GM23338 (cell line): ENCODE measurements around the gene TMEM269. TPM values are rescaled to one million over a fixed set of nuclear protein-coding genes. Genes with fewer than 3 reads are reported as not detected.
A peak's percentile ranks its signal among the peaks of the same experiment; 100 is the strongest.

Experiments
- ATAC-seq: fragments of 200-7000 bp; cut with Tn5 transposase; 3 replicates; pipeline ENCODE4 v1.9.1; 2020
- DNase-seq: peaks from one replicate; pipeline ENCODE4 v3.0.0-alpha.2; 2015; ENCODE audit warnings: low spot score
- H2AFZ ChIP-seq: fragments of 200-600 bp; sonication (generic); 2 replicates; pipeline ENCODE4 v1.8.0; 2016; ENCODE audit warnings: antibody characterized with exemption, mild to moderate bottlenecking, moderate library complexity
- H3F3A ChIP-seq: fragments of 200-600 bp; sonication (generic); replicated peaks from 2 replicates; pipeline ENCODE4 v1.8.0; 2017; ENCODE audit warnings: antibody characterized with exemption, mixed run types, low read depth
- H3K27ac ChIP-seq: fragments of 200-600 bp; sonication (generic); 2 replicates; pipeline ENCODE4 v1.6.1; 2016; ENCODE audit warnings: low read depth
- H3K27me3 ChIP-seq: fragments of 200-600 bp; sonication (generic); 2 replicates; pipeline ENCODE4 v1.8.0; 2016; ENCODE audit warnings: mild to moderate bottlenecking, mixed run types, moderate library complexity; ENCODE audit not compliant: insufficient read depth
- H3K36me3 ChIP-seq: fragments of 200-600 bp; sonication (generic); 2 replicates; pipeline ENCODE4 v1.8.0; 2016; ENCODE audit warnings: mild to moderate bottlenecking; ENCODE audit not compliant: insufficient read depth
- H3K4me1 ChIP-seq: fragments of 200-600 bp; sonication (generic); 2 replicates; pipeline ENCODE4 v1.8.0; 2016; ENCODE audit warnings: mild to moderate bottlenecking, moderate library complexity; ENCODE audit not compliant: insufficient read depth
- H3K4me2 ChIP-seq: fragments of 200-600 bp; sonication (generic); 2 replicates; pipeline ENCODE4 v1.7.1; 2017; ENCODE audit warnings: mixed run types
- H3K4me3 ChIP-seq: fragments of 200-600 bp; sonication (generic); 2 replicates; pipeline ENCODE4 v1.6.1; 2016; ENCODE audit warnings: mixed run types
- H3K79me2 ChIP-seq: fragments of 200-600 bp; sonication (generic); replicated peaks from 2 replicates; pipeline ENCODE4 v1.8.0; 2017; ENCODE audit warnings: mild to moderate bottlenecking; ENCODE audit not compliant: insufficient read depth
- H3K9me2 ChIP-seq: fragments of 200-600 bp; sonication (generic); 2 replicates; pipeline ENCODE4 v1.8.0; 2017; ENCODE audit not compliant: insufficient read depth
- H4K20me1 ChIP-seq: fragments of 200-600 bp; sonication (generic); replicated peaks from 2 replicates; pipeline ENCODE4 v1.8.0; 2017; ENCODE audit warnings: mild to moderate bottlenecking; ENCODE audit not compliant: insufficient read depth
- H3K27ac Mint-ChIP-seq: 2 replicates; pipeline ENCODE4 v1.8.0; 2020; ENCODE audit warnings: inconsistent platforms, mild to moderate bottlenecking, moderate library complexity, mixed read lengths
- H3K27me3 Mint-ChIP-seq: 3 replicates; pipeline ENCODE4 v1.8.0; 2022; ENCODE audit warnings: low read depth, mild to moderate bottlenecking, moderate library complexity, mixed read lengths, inconsistent platforms; ENCODE audit not compliant: insufficient read depth, poor library complexity
- H3K36me3 Mint-ChIP-seq: 3 replicates; pipeline ENCODE4 v1.8.0; 2021; ENCODE audit warnings: low read depth, mild to moderate bottlenecking, inconsistent platforms, moderate library complexity, mixed read lengths
- H3K4me1 Mint-ChIP-seq: 3 replicates; pipeline ENCODE4 v1.8.0; 2020; ENCODE audit warnings: mild to moderate bottlenecking, inconsistent platforms, mixed read lengths
- H3K4me3 Mint-ChIP-seq: 3 replicates; pipeline ENCODE4 v1.8.0; 2021; ENCODE audit warnings: moderate library complexity, mild to moderate bottlenecking, inconsistent platforms, mixed read lengths
- H3K9me3 Mint-ChIP-seq: 3 replicates; pipeline ENCODE4 v1.8.0; 2020; ENCODE audit warnings: moderate library complexity, mild to moderate bottlenecking, inconsistent platforms, mixed read lengths
- CREB1 ChIP-seq: fragments of 250-450 bp; sonication (Bioruptor Pico); IDR thresholded peaks from 2 replicates; pipeline ENCODE4 v1.5.0; 2020; ENCODE audit warnings: low read depth, mild to moderate bottlenecking, moderate library complexity
- EZH2 ChIP-seq: fragments of 200-600 bp; sonication (generic); IDR thresholded peaks from one replicate; pipeline ENCODE4 v1.8.0; 2017; ENCODE audit warnings: antibody characterized with exemption, mild to moderate bottlenecking, low read depth; ENCODE audit not compliant: unreplicated experiment
- EZH2phosphoT487 ChIP-seq: fragments of 200-600 bp; sonication (generic); IDR thresholded peaks from one replicate; pipeline ENCODE4 v1.8.1; 2018; ENCODE audit warnings: antibody characterized with exemption; ENCODE audit not compliant: unreplicated experiment
- JUNB ChIP-seq: IDR thresholded peaks from one replicate; pipeline ENCODE4 v1.6.1; 2016; ENCODE audit warnings: antibody characterized with exemption; ENCODE audit not compliant: unreplicated experiment
- NANOG ChIP-seq: IDR thresholded peaks from 2 replicates; pipeline ENCODE4 v1.6.1; 2016; ENCODE audit warnings: antibody characterized with exemption, borderline replicate concordance
- POLR2AphosphoS5 ChIP-seq: IDR thresholded peaks from 2 replicates; pipeline ENCODE4 v1.6.1; 2016; ENCODE audit warnings: antibody characterized with exemption, low read depth
- STAT1 ChIP-seq: IDR thresholded peaks from one replicate; pipeline ENCODE4 v1.6.1; 2016; ENCODE audit warnings: antibody characterized with exemption; ENCODE audit not compliant: unreplicated experiment
- ZNF114 ChIP-seq: fragments of 250-450 bp; sonication (Bioruptor Pico); IDR thresholded peaks from 2 replicates; pipeline ENCODE4 v1.5.0; 2020; ENCODE audit warnings: mild to moderate bottlenecking, moderate library complexity
- ZNF331 ChIP-seq: fragments of 250-450 bp; sonication (Bioruptor Pico); IDR thresholded peaks from 2 replicates; pipeline ENCODE4 v1.5.0; 2020; ENCODE audit warnings: low read depth, mild to moderate bottlenecking, moderate library complexity
- polyA plus RNA-seq: library from polyadenylated mRNA; unstranded; fragments of >200 nt; fragmentation: Nextera tagmentation; extraction: Ambion mirVana; gene quantifications from 2 replicates; pipeline ENCODE4 v1.2.1, GENCODE V29; 2016
- total RNA-seq: library from RNA; depleted of rRNA; stranded (reverse); fragments of >200 nt; shearing (Covaris generic); gene quantifications from 2 replicates; pipeline ENCODE4 v1.2.3, GENCODE V29; 2014
- TF ChIP-seq, protein P1 (sequence below): fragments of 250-450 bp; sonication (Bioruptor Pico); IDR thresholded peaks from 2 replicates; pipeline ENCODE4 v1.5.0; 2020; ENCODE audit warnings: mild to moderate bottlenecking, moderate library complexity
- TF ChIP-seq, protein P2 (sequence below): IDR thresholded peaks from 2 replicates; pipeline ENCODE4 v1.6.1; 2016; ENCODE audit warnings: antibody characterized with exemption
- TF ChIP-seq, protein P3 (sequence below), 2 experiments: fragments of 200-600 bp in 1 of 2; sonication (generic) in 1 of 2; conservative IDR thresholded peaks; 2 replicates each; pipeline versions ENCODE4 v1.5.1 to v1.6.1; 2016 to 2017; ENCODE audit warnings: antibody characterized with exemption in 2 of 2, low read depth in 2 of 2, mild to moderate bottlenecking in 2 of 2, moderate library complexity in 1 of 2
- TF ChIP-seq, protein P4 (sequence below): IDR thresholded peaks from one replicate; pipeline ENCODE4 v1.6.1; 2018; ENCODE audit warnings: antibody characterized with exemption; ENCODE audit not compliant: unreplicated experiment

Gene TMEM269
- total and polyA plus RNA-seq, 2 experiments from 2014 or later, result 0.31 to 0.45 TPM

DNA sequence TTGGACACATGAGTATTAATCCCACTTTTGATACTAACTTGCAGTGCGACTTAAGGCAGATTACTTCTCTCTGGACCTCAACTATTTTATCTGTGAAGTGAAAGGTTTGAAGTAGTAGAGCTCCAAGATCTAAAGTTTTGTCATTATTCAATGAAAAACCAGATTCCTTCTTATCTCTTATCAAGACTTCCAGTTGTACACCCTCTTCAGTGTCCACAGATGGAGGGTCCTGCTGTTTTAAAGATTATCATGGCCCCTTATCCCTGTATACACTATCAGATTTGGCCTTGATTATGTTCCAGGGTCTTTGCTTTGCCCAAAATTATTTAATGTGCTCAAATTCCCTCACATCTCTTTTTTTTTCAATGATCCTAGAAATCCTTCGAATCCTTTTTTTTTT is 16.6 kb upstream of the TMEM269 start:
- Histone ChIP-seq H3K79me2 (peaks cover 75% of the 10 kb centered on the region), H3K27ac (no peak overlapping the region)

More for the DNA sequence above, 16.6 kb upstream of the TMEM269 start:
- peaks cover 14% of the 10 kb centered on the region for H3K4me1 Mint-ChIP-seq
- TF ChIP-seq STAT1 (no peak), EZH2 (no peak), NANOG (no peak), JUNB (no peak), ZNF331 (no peak), POLR2AphosphoS5 (no peak), EZH2phosphoT487 (no peak), ZNF114 (CRISPR knock-in tag) (no peak), CREB1 (CRISPR knock-in tag) (no peak)
- TF ChIP-seq, protein P1, sequence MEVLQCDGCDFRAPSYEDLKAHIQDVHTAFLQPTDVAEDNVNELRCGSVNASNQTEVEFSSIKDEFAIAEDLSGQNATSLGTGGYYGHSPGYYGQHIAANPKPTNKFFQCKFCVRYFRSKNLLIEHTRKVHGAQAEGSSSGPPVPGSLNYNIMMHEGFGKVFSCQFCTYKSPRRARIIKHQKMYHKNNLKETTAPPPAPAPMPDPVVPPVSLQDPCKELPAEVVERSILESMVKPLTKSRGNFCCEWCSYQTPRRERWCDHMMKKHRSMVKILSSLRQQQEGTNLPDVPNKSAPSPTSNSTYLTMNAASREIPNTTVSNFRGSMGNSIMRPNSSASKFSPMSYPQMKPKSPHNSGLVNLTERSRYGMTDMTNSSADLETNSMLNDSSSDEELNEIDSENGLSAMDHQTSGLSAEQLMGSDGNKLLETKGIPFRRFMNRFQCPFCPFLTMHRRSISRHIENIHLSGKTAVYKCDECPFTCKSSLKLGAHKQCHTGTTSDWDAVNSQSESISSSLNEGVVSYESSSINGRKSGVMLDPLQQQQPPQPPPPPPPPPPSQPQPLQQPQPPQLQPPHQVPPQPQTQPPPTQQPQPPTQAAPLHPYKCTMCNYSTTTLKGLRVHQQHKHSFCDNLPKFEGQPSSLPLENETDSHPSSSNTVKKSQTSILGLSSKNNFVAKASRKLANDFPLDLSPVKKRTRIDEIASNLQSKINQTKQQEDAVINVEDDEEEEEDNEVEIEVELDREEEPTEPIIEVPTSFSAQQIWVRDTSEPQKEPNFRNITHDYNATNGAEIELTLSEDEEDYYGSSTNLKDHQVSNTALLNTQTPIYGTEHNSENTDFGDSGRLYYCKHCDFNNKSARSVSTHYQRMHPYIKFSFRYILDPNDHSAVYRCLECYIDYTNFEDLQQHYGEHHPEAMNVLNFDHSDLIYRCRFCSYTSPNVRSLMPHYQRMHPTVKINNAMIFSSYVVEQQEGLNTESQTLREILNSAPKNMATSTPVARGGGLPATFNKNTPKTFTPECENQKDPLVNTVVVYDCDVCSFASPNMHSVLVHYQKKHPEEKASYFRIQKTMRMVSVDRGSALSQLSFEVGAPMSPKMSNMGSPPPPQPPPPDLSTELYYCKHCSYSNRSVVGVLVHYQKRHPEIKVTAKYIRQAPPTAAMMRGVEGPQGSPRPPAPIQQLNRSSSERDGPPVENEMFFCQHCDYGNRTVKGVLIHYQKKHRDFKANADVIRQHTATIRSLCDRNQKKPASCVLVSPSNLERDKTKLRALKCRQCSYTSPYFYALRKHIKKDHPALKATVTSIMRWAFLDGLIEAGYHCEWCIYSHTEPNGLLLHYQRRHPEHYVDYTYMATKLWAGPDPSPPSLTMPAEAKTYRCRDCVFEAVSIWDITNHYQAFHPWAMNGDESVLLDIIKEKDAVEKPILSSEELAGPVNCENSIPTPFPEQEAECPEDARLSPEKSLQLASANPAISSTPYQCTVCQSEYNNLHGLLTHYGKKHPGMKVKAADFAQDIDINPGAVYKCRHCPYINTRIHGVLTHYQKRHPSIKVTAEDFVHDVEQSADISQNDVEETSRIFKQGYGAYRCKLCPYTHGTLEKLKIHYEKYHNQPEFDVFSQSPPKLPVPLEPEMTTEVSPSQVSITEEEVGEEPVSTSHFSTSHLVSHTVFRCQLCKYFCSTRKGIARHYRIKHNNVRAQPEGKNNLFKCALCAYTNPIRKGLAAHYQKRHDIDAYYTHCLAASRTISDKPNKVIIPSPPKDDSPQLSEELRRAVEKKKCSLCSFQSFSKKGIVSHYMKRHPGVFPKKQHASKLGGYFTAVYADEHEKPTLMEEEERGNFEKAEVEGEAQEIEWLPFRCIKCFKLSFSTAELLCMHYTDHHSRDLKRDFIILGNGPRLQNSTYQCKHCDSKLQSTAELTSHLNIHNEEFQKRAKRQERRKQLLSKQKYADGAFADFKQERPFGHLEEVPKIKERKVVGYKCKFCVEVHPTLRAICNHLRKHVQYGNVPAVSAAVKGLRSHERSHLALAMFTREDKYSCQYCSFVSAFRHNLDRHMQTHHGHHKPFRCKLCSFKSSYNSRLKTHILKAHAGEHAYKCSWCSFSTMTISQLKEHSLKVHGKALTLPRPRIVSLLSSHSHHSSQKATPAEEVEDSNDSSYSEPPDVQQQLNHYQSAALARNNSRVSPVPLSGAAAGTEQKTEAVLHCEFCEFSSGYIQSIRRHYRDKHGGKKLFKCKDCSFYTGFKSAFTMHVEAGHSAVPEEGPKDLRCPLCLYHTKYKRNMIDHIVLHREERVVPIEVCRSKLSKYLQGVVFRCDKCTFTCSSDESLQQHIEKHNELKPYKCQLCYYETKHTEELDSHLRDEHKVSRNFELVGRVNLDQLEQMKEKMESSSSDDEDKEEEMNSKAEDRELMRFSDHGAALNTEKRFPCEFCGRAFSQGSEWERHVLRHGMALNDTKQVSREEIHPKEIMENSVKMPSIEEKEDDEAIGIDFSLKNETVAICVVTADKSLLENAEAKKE (CRISPR knock-in tag), result no peak
- TF ChIP-seq, protein P2, sequence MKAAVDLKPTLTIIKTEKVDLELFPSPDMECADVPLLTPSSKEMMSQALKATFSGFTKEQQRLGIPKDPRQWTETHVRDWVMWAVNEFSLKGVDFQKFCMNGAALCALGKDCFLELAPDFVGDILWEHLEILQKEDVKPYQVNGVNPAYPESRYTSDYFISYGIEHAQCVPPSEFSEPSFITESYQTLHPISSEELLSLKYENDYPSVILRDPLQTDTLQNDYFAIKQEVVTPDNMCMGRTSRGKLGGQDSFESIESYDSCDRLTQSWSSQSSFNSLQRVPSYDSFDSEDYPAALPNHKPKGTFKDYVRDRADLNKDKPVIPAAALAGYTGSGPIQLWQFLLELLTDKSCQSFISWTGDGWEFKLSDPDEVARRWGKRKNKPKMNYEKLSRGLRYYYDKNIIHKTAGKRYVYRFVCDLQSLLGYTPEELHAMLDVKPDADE, result no peak
- TF ChIP-seq, protein P3, sequence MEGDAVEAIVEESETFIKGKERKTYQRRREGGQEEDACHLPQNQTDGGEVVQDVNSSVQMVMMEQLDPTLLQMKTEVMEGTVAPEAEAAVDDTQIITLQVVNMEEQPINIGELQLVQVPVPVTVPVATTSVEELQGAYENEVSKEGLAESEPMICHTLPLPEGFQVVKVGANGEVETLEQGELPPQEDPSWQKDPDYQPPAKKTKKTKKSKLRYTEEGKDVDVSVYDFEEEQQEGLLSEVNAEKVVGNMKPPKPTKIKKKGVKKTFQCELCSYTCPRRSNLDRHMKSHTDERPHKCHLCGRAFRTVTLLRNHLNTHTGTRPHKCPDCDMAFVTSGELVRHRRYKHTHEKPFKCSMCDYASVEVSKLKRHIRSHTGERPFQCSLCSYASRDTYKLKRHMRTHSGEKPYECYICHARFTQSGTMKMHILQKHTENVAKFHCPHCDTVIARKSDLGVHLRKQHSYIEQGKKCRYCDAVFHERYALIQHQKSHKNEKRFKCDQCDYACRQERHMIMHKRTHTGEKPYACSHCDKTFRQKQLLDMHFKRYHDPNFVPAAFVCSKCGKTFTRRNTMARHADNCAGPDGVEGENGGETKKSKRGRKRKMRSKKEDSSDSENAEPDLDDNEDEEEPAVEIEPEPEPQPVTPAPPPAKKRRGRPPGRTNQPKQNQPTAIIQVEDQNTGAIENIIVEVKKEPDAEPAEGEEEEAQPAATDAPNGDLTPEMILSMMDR (conservative IDR thresholded peaks at IDR 0.05; ENCODE audit: low read depth in 2 of 2), result no peak
- TF ChIP-seq, protein P4, sequence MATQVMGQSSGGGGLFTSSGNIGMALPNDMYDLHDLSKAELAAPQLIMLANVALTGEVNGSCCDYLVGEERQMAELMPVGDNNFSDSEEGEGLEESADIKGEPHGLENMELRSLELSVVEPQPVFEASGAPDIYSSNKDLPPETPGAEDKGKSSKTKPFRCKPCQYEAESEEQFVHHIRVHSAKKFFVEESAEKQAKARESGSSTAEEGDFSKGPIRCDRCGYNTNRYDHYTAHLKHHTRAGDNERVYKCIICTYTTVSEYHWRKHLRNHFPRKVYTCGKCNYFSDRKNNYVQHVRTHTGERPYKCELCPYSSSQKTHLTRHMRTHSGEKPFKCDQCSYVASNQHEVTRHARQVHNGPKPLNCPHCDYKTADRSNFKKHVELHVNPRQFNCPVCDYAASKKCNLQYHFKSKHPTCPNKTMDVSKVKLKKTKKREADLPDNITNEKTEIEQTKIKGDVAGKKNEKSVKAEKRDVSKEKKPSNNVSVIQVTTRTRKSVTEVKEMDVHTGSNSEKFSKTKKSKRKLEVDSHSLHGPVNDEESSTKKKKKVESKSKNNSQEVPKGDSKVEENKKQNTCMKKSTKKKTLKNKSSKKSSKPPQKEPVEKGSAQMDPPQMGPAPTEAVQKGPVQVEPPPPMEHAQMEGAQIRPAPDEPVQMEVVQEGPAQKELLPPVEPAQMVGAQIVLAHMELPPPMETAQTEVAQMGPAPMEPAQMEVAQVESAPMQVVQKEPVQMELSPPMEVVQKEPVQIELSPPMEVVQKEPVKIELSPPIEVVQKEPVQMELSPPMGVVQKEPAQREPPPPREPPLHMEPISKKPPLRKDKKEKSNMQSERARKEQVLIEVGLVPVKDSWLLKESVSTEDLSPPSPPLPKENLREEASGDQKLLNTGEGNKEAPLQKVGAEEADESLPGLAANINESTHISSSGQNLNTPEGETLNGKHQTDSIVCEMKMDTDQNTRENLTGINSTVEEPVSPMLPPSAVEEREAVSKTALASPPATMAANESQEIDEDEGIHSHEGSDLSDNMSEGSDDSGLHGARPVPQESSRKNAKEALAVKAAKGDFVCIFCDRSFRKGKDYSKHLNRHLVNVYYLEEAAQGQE, result no peak
- Histone ChIP-seq H3F3A (no peaks in the 10 kb centered on the region), H3K4me1 (peaks cover 36% of the 10 kb centered on the region), H3K36me3 (no peaks in the 10 kb centered on the region; the same call in 1 of the 2 replicates), H2AFZ (no peak overlapping the region), H3K4me3 (peak overlapping the region; percentile 92), H3K9me2 (no peaks in the 10 kb centered on the region), H4K20me1 (peaks cover 8% of the 10 kb centered on the region; the same call in 1 of the 2 replicates), H3K27me3 (no peaks in the 10 kb centered on the region), H3K4me2 (peak overlapping the region; percentile 81)
- ATAC-seq, result no peak
- no peak overlapping the region for H3K27ac Mint-ChIP-seq
- DNase-seq, result no peak
- no peaks in the 10 kb centered on the region; the same call in 2 of the 3 replicates for H3K9me3 Mint-ChIP-seq
- H3K27me3 Mint-ChIP-seq, result peaks cover 15% of the 10 kb centered on the region
- peaks cover 24% of the 10 kb centered on the region for H3K36me3 Mint-ChIP-seq
- H3K4me3 Mint-ChIP-seq, result no peak overlapping the region; the same call in 2 of the 3 replicates
